Upper lobe of left lung (tissue), 4 donors: ENCODE measurements around the gene ITLN1.

Source experiments
- POLR2A ChIP-seq, 4 donors: fragments of 450-650 bp; IDR thresholded peaks; one replicate each; pipeline ENCODE4 v1.5.1; 2016 to 2017; ENCODE audit warnings: antibody characterized with exemption in 4 of 4, mild to moderate bottlenecking in 2 of 4
- POLR2AphosphoS5 ChIP-seq, 2 donors: sonication (generic); formaldehyde crosslinking; IDR thresholded peaks; one replicate each; pipeline ENCODE4 v1.5.1; 2017; ENCODE audit warnings: antibody characterized with exemption in 2 of 2
- TF ChIP-seq, protein P1 (sequence below), 6 experiments: fragments of 450-650 bp in 4 of 6; fragments of 200-600 bp in 2 of 6; sonication (generic) in 2 of 6; IDR thresholded peaks; one replicate each; pipeline ENCODE4 v1.5.1; 2016 to 2019; ENCODE audit warnings: antibody characterized with exemption in 6 of 6

DNA sequence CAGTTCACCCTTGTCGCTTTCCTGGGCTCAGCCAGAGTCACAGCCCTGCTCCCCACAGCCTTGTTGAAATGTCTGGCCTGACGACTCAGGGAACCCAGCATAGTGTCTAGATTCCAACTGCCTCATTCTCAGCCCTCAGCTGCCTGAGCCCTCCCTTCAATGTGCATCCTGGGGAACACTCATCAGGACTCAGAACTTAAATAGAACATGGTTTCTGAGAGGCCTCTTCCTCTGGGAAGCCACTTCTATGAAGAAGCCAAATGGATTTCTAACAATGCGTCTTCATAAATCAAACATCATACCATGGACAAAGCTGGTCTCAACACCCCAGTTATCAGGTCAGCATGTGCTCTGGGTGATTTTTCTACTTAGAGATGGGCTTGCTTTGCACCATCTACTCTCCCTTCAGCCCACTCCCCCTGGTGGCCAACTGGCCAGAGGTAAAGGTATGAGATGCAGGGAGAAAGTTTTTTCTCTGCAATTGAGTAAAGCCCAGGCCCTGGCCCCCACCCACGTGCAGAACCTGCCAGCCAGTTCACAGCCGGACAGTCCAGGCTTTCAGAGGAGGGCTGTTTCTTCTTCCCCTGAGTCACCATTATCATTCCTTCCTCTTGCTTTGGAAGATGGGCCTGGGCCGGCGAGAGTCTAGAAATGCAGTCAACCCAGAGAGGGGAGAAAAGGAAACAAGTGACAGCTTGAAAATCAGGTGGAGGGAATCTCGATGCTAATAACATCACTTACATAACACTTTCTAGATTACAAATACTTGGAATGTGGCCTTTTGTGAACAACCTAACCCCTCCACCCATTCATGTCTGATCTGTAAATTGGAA lies 54.4 kb downstream of the ITLN1 start:
- TF ChIP-seq, protein P1, sequence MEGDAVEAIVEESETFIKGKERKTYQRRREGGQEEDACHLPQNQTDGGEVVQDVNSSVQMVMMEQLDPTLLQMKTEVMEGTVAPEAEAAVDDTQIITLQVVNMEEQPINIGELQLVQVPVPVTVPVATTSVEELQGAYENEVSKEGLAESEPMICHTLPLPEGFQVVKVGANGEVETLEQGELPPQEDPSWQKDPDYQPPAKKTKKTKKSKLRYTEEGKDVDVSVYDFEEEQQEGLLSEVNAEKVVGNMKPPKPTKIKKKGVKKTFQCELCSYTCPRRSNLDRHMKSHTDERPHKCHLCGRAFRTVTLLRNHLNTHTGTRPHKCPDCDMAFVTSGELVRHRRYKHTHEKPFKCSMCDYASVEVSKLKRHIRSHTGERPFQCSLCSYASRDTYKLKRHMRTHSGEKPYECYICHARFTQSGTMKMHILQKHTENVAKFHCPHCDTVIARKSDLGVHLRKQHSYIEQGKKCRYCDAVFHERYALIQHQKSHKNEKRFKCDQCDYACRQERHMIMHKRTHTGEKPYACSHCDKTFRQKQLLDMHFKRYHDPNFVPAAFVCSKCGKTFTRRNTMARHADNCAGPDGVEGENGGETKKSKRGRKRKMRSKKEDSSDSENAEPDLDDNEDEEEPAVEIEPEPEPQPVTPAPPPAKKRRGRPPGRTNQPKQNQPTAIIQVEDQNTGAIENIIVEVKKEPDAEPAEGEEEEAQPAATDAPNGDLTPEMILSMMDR (IDR thresholded peaks at IDR 0.05), result peak; percentile 26 to 75 (median 54)
- no peak for TF ChIP-seq POLR2A (IDR thresholded peaks at IDR 0.05)
- TF ChIP-seq POLR2AphosphoS5 (IDR thresholded peaks at IDR 0.05), result no peak
